ENCODE data around the gene MLXIP. TPM values are rescaled to one million over a fixed set of nuclear protein-coding genes. Genes with fewer than 3 reads are reported as not detected.

Gene MLXIP
- total RNA-seq, 1 donor from 2014 or later = 1.9 TPM

DNA sequence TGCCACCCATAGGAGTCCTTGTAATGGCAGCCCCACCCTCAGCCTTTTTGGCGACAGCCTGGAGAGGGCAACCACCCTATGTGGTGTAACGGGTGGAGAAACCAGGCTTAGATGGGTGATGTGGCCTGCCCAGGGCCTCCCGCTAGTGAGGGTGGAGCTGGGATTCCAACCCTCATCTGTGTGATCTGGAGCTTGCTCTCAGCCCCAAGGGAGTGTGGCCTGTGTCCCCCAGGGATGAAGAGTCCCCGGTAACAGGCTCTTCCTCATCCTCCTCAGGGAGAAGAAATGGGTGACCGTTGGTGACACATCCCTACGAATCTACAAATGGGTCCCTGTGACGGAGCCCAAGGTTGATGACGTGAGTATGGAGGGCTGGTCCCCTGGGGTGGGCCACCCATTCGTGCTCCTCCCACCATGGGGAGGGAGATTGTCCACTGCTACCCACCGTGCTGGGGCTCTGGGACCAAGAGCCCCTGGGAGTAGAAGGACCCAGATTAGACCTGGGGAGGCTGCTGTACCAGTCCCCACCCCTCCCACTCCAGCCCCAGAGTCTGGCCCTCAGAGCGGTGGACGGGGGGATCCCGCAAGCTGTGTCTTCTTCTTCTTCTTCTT, 48.0 kb upstream of the MLXIP start:
- Histone ChIP-seq H3K9ac (no peak overlapping the region), H3K27me3 (no peaks in the 10 kb centered on the region), H3K4me3 (no peak overlapping the region), H3K4me1 (no peaks in the 10 kb centered on the region), H3K9me3 (ENCODE audit: low read depth) (no peaks in the 10 kb centered on the region), H3F3A (ENCODE audit: low read depth) (no peaks in the 10 kb centered on the region), H3K36me3 (no peaks in the 10 kb centered on the region), H3K4me2 (no peak overlapping the region), H3K27ac (no peak overlapping the region), H2AFZ (replicated peaks) (no peak overlapping the region), H3K79me2 (ENCODE audit: low read depth) (peaks cover 90% of the 10 kb centered on the region), H4K20me1 (ENCODE audit: low read depth) (peaks cover 99% of the 10 kb centered on the region)
- TF ChIP-seq, protein P1, sequence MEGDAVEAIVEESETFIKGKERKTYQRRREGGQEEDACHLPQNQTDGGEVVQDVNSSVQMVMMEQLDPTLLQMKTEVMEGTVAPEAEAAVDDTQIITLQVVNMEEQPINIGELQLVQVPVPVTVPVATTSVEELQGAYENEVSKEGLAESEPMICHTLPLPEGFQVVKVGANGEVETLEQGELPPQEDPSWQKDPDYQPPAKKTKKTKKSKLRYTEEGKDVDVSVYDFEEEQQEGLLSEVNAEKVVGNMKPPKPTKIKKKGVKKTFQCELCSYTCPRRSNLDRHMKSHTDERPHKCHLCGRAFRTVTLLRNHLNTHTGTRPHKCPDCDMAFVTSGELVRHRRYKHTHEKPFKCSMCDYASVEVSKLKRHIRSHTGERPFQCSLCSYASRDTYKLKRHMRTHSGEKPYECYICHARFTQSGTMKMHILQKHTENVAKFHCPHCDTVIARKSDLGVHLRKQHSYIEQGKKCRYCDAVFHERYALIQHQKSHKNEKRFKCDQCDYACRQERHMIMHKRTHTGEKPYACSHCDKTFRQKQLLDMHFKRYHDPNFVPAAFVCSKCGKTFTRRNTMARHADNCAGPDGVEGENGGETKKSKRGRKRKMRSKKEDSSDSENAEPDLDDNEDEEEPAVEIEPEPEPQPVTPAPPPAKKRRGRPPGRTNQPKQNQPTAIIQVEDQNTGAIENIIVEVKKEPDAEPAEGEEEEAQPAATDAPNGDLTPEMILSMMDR (IDR thresholded peaks at IDR 0.05) = no peak
- TF ChIP-seq EZH2 (IDR thresholded peaks at IDR 0.05) (no peak), EZH2phosphoT487 (IDR thresholded peaks at IDR 0.05) (no peak)
- Mint-ChIP-seq H3K27me3 (ENCODE audit: insufficient read depth, low read depth) (peaks cover 10% of the 10 kb centered on the region), H3K36me3 (peaks cover 11% of the 10 kb centered on the region), H3K4me1 (peaks cover 18% of the 10 kb centered on the region), H3K9me3 (peaks cover 3% of the 10 kb centered on the region), H3K4me3 (no peak overlapping the region), H3K27ac (no peak overlapping the region)
- DNase-seq (ENCODE audit: low spot score) = no peak

DNA sequence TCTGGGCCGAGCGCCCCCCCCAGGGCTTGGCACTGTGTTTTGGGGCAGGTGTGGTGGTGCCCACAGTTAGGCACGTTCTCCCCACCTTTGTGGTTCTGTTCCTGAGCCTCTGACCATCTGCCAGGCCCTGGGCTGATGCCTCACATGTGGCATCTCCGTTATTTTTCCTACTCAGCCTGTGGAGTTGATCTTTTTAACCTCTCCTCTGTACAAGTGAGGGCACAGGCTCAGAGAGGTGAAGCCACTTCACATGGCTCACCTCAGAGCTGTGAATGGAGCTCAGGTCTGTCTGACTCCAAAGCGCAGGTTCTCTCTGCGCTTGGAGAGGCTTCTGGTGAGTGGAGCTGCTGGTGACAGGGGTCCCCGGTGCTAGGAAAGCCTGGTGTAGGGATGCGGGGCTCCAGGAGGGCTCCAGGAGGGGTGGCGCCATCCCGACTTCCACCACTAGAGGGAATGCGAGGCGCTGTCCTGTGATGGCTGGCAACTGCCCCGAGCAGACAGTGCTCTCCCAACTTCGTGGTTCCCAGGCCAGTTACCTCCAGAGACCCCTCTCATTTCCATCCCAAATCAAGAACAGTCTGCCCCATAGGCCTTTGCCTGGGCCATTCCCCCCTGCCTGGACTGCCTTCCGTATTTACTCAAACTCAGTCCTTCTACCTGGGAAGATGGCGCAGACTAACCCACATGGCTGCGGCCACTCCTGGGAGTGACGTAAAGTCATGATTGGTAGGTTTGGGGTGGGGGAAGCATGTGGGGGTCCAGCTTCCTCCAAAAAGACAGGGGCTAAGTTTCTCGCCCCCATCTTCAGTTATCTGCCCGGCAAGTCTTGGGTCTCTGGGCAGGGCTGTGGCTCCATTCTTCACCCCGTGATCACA, 47.0 kb upstream of the MLXIP start:
- TF ChIP-seq, protein P1 (IDR thresholded peaks at IDR 0.05) = peak; percentile 71
- TF ChIP-seq EZH2 (IDR thresholded peaks at IDR 0.05) (no peak), EZH2phosphoT487 (IDR thresholded peaks at IDR 0.05) (no peak)
- H3K4me3 ChIP-seq = no peak overlapping the region
- H3K36me3 ChIP-seq = no peaks in the 10 kb centered on the region
- H3F3A ChIP-seq (ENCODE audit: low read depth) = no peaks in the 10 kb centered on the region
- H3K9me3 Mint-ChIP-seq = peaks cover 3% of the 10 kb centered on the region
- no peaks in the 10 kb centered on the region for H3K4me1 ChIP-seq
- no peak overlapping the region for H3K4me2 ChIP-seq
- H4K20me1 ChIP-seq (ENCODE audit: low read depth) = peaks cover 89% of the 10 kb centered on the region
- H3K4me1 Mint-ChIP-seq = peaks cover 16% of the 10 kb centered on the region
- no peak overlapping the region for H3K27ac ChIP-seq
- peak; percentile 65 for DNase-seq (ENCODE audit: low spot score)
- H3K36me3 Mint-ChIP-seq = peaks cover 14% of the 10 kb centered on the region
- H2AFZ ChIP-seq (replicated peaks) = no peak overlapping the region
- H3K9me3 ChIP-seq (ENCODE audit: low read depth) = no peaks in the 10 kb centered on the region
- peaks cover 10% of the 10 kb centered on the region for H3K27me3 Mint-ChIP-seq (ENCODE audit: insufficient read depth, low read depth)
- H3K27me3 ChIP-seq = no peaks in the 10 kb centered on the region
- no peak overlapping the region for H3K9ac ChIP-seq
- H3K27ac Mint-ChIP-seq = no peak overlapping the region
- peaks cover 80% of the 10 kb centered on the region for H3K79me2 ChIP-seq (ENCODE audit: low read depth)
- H3K4me3 Mint-ChIP-seq = no peak overlapping the region

DNA sequence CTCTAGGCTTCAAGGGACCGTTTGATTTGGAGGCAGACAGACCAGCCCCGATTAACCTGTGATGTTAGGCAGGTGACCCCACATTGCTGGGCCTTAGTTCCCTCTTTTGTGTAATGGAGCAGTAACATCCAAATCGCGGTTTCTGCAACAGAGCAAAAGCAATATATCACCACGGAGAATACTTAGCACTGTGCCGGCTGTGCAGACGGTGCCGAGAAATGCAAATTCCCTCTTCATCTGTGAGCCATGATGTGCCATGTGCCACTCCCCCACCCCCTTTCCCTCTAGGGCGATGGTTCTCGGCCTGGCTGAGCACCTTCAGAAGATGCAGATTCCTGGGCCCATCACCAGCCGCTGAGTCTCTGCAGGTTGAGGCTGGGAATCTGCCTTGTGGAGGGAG, 46.0 kb upstream of the MLXIP start:
- Histone ChIP-seq H4K20me1 (ENCODE audit: low read depth) (peaks cover 79% of the 10 kb centered on the region), H3K9me3 (ENCODE audit: low read depth) (no peaks in the 10 kb centered on the region), H3K27ac (no peak overlapping the region), H3F3A (ENCODE audit: low read depth) (no peaks in the 10 kb centered on the region), H3K4me2 (no peak overlapping the region), H3K4me1 (no peaks in the 10 kb centered on the region), H3K4me3 (no peak overlapping the region), H2AFZ (replicated peaks) (no peak overlapping the region), H3K9ac (no peak overlapping the region), H3K27me3 (no peaks in the 10 kb centered on the region), H3K36me3 (no peaks in the 10 kb centered on the region), H3K79me2 (ENCODE audit: low read depth) (peaks cover 70% of the 10 kb centered on the region)
- H3K36me3 Mint-ChIP-seq = peaks cover 18% of the 10 kb centered on the region
- peaks cover 6% of the 10 kb centered on the region for H3K27me3 Mint-ChIP-seq (ENCODE audit: insufficient read depth, low read depth)
- DNase-seq (ENCODE audit: low spot score) = no peak
- TF ChIP-seq EZH2phosphoT487 (IDR thresholded peaks at IDR 0.05) (no peak), EZH2 (IDR thresholded peaks at IDR 0.05) (no peak)
- TF ChIP-seq, protein P1 (IDR thresholded peaks at IDR 0.05) = no peak
- H3K9me3 Mint-ChIP-seq = peaks cover 3% of the 10 kb centered on the region
- no peak overlapping the region for H3K4me3 Mint-ChIP-seq
- H3K4me1 Mint-ChIP-seq = peaks cover 16% of the 10 kb centered on the region
- no peak overlapping the region for H3K27ac Mint-ChIP-seq
